CD4-positive, alpha-beta T cell (primary cell): ENCODE results near the gene SOCS3. TPM values are rescaled to one million over a fixed set of nuclear protein-coding genes. Genes with fewer than 3 reads are reported as not detected.

ENCODE experiments used
- ATAC-seq: fragments of 200-7000 bp; cut with Tn5 transposase; one replicate; pipeline ENCODE4 v1.10.0; 2022; ENCODE audit warnings: mild to moderate bottlenecking; ENCODE audit not compliant: poor library complexity
- CTCF ChIA-PET: fragments of 350-600 bp; sonication (Branson Sonifier 250); formaldehyde crosslinking; loops from one replicate; lab custom pipeline; 2021; ENCODE audit warnings: antibody characterized with exemption, inconsistent platforms; lab: Charles Lee
- POLR2A ChIA-PET: fragments of 350-600 bp; sonication (Branson Sonifier 250); formaldehyde crosslinking; loops from one replicate; lab custom pipeline; 2021; ENCODE audit warnings: antibody characterized with exemption, inconsistent platforms; lab: Charles Lee
- DNase-seq, 14 experiments: peaks; one replicate each; pipeline ENCODE4 v3.0.0-alpha.2; 2013 to 2020; ENCODE audit warnings: mixed read lengths in 2 of 14
- H3K27ac ChIP-seq, 2 donors: one replicate each; pipeline versions ENCODE4 v1.5.1 to v1.7.0; 2013; ENCODE audit warnings: low read length in 2 of 2, low read depth in 1 of 2, mild to moderate bottlenecking in 1 of 2
- H3K27me3 ChIP-seq, 2 experiments: 1 replicate in 1 of 2; 2 replicates in 1 of 2; pipeline versions ENCODE4 v1.6.1 to v1.7.0; 2013; ENCODE audit warnings: low read length in 2 of 2, control low read depth in 1 of 2, mild to moderate bottlenecking in 1 of 2, moderate library complexity in 1 of 2; ENCODE audit not compliant: insufficient read depth in 2 of 2, control insufficient read depth in 1 of 2
- H3K36me3 ChIP-seq: one replicate; pipeline ENCODE4 v1.6.1; 2013; ENCODE audit warnings: low read length, control low read depth; ENCODE audit not compliant: insufficient read depth
- H3K4me1 ChIP-seq: one replicate; pipeline ENCODE4 v1.6.1; 2013; ENCODE audit warnings: low read length, control low read depth; ENCODE audit not compliant: insufficient read depth
- H3K4me3 ChIP-seq: one replicate; pipeline ENCODE4 v1.5.1; 2013; ENCODE audit warnings: mild to moderate bottlenecking, low read length, moderate library complexity
- H3K9me3 ChIP-seq, 2 experiments: 1 replicate in 1 of 2; 2 replicates in 1 of 2; pipeline versions ENCODE4 v1.6.1 to v1.7.0; 2013; ENCODE audit warnings: low read length in 2 of 2, mild to moderate bottlenecking in 2 of 2, control low read depth in 1 of 2, moderate library complexity in 1 of 2; ENCODE audit not compliant: control insufficient read depth in 1 of 2, insufficient read depth in 1 of 2
- H3K27ac Mint-ChIP-seq: one replicate; pipeline ENCODE4 v1.8.0; 2020; ENCODE audit warnings: mixed read lengths
- H3K27me3 Mint-ChIP-seq: one replicate; pipeline ENCODE4 v1.8.0; 2021; ENCODE audit warnings: mixed read lengths
- H3K36me3 Mint-ChIP-seq: one replicate; pipeline ENCODE4 v1.8.0; 2021; ENCODE audit warnings: low read depth, mixed read lengths
- H3K4me1 Mint-ChIP-seq: one replicate; pipeline ENCODE4 v1.8.0; 2021; ENCODE audit warnings: low read depth, mixed read lengths
- H3K4me3 Mint-ChIP-seq: one replicate; pipeline ENCODE4 v1.8.0; 2020; ENCODE audit warnings: mild to moderate bottlenecking, mixed read lengths
- H3K9me3 Mint-ChIP-seq: one replicate; pipeline ENCODE4 v1.8.0; 2020; ENCODE audit warnings: mixed read lengths
- intact Hi-C, 2 experiments: fragments of 100-400 bp; cut with DNase I in 1 of 2; cut with micrococcal nuclease in 1 of 2; formaldehyde crosslinking; loops; one replicate each; pipeline versions ENCODE4 v1.15.1 to v1.9.0; 2023 to 2025; cut with DNase I, micrococcal nuclease
- total RNA-seq, 174 experiments: library from RNA in 2 of 174; stranded (reverse) in 2 of 174; gene quantifications; one replicate each; pipeline ENCODE4 v1.2.3 and lab custom pipeline; 2021 to 2026
- TF ChIP-seq, protein P1 (sequence below): fragments of 200-600 bp; IDR thresholded peaks from one replicate; pipeline ENCODE4 v1.8.0; 2022; ENCODE audit warnings: antibody characterized with exemption, mild to moderate bottlenecking

SOCS3 gene
- total RNA-seq, 2 experiments from 2014 or later: 414 to 427 TPM

DNA sequence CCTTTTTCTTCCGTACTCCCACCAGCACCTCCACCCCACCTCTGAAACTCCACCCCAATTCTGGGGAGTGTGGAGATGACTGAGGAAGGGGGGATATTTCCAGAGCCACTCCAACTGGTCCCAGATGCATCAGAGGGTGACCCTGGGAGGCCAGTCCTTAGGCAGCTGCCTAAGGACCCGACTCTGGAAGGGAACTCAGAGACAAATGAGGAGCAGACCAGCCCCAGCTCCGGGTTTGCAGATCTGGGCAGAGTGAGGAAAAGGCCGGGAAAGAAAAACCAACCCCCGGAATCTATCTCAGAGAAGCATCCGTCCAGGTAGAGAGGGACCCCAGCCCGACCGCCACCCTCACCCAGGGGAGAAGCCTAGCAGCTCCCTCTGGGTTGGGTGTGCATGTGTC lies 41.5 kb downstream of the SOCS3 start:
- peaks cover 38% of the 10 kb centered on the region for H3K4me1 Mint-ChIP-seq
- Histone ChIP-seq H3K4me1 (peaks cover 53% of the 10 kb centered on the region), H3K36me3 (no peaks in the 10 kb centered on the region), H3K27me3 (no peaks in the 10 kb centered on the region), H3K4me3 (no peak overlapping the region), H3K27ac (no peak overlapping the region), H3K9me3 (no peaks in the 10 kb centered on the region)
- no peak overlapping the region for H3K27ac Mint-ChIP-seq
- H3K36me3 Mint-ChIP-seq: no peaks in the 10 kb centered on the region
- POLR2A ChIA-PET: no interaction called here
- H3K4me3 Mint-ChIP-seq: no peak overlapping the region
- no peaks in the 10 kb centered on the region for H3K27me3 Mint-ChIP-seq
- intact Hi-C loops: no loop called here
- no peaks in the 10 kb centered on the region for H3K9me3 Mint-ChIP-seq
- CTCF ChIA-PET: no interaction called here
- ATAC-seq (no peak), DNase-seq (no peak)
- TF ChIP-seq, protein P1, sequence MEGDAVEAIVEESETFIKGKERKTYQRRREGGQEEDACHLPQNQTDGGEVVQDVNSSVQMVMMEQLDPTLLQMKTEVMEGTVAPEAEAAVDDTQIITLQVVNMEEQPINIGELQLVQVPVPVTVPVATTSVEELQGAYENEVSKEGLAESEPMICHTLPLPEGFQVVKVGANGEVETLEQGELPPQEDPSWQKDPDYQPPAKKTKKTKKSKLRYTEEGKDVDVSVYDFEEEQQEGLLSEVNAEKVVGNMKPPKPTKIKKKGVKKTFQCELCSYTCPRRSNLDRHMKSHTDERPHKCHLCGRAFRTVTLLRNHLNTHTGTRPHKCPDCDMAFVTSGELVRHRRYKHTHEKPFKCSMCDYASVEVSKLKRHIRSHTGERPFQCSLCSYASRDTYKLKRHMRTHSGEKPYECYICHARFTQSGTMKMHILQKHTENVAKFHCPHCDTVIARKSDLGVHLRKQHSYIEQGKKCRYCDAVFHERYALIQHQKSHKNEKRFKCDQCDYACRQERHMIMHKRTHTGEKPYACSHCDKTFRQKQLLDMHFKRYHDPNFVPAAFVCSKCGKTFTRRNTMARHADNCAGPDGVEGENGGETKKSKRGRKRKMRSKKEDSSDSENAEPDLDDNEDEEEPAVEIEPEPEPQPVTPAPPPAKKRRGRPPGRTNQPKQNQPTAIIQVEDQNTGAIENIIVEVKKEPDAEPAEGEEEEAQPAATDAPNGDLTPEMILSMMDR: no peak

DNA sequence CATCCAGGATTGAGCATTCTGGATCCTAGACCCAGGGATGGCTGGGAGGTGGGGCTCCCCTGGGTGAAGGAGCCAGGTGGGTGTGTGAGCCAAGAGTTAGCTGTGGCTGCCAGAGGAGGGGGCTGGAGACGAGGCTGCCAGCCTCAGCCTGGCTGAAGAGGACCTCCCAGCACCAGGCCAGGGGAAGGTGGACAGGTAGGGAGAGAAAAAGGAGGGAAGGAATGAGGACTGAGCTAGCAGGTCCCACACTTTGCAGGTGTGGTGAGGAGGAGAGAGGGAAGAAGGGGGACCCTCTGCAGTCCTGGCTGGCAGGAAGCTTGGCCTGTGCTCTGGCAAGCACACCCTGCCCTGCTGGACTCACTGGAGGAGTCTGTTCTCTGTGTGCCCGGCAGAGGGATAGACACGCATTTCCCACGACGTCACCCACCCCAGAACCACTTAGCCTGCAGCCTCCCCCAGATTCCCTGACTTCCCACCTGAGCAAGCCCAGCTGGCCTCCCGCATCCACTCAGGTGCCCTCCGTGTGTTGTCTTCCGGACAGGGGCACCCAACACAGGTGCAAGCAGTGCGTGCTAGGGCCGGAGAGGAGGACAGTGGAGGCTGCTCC lies 42.0 kb downstream of the SOCS3 start:
- intact Hi-C loops: no loop called here
- Mint-ChIP-seq H3K4me3 (no peak overlapping the region), H3K36me3 (no peaks in the 10 kb centered on the region), H3K27me3 (no peaks in the 10 kb centered on the region), H3K27ac (peak overlapping the region; percentile 59), H3K4me1 (peaks cover 41% of the 10 kb centered on the region), H3K9me3 (no peaks in the 10 kb centered on the region)
- POLR2A ChIA-PET: no interaction called here
- no peak for ATAC-seq
- Histone ChIP-seq H3K4me3 (no peak overlapping the region), H3K27ac (no peak overlapping the region), H3K9me3 (no peaks in the 10 kb centered on the region), H3K4me1 (peaks cover 52% of the 10 kb centered on the region), H3K36me3 (no peaks in the 10 kb centered on the region), H3K27me3 (no peaks in the 10 kb centered on the region)
- TF ChIP-seq, protein P1: no peak
- CTCF ChIA-PET: no interaction called here
- no peak for DNase-seq

DNA sequence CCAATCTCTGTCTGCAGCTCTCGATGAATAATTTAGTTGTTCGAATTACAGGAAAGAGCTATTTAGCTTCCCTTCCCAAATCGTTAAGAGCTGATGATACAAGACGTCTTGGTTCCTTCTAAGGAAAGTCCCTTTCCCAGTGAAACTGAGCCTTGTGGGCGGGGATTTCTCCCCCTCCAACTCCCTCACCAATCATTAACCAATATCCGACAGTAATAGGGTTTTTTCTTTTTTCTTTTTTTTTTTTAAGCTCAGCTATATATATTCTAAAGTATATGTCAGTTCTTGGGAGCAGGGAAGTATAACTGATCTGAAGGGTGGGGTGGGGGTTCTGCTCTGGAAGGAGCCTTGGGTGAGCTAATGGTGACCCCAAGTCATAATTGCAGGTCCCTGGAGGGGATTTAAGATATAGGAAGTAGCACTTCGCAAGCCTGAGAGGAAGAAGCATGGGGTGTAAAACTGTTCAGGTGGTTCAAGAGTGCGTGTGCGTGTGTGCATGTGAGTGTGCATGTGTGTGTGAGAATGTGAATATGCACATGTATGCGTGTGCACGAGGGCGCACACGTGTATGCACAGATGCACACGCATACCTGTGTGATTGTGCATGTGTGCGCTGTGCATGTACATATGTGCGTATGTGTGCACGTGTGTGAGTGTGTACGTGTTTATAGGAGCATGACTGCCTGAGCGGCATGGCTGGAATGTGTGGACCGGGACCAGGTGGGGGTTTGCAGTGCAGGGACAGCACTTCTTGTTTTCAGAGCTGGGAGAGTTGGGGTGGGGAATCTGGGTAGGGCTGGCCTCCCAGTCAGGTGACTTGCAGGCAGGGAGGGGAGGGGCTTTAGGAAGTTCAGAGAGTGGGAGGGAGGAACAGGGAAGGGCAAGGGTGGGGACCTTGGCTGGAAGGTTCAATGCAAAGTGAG lies 42.7 kb downstream of the SOCS3 start:
- TF ChIP-seq, protein P1: no peak
- CTCF ChIA-PET: interaction anchor here (0.8 to 1.3 kb wide), 2 partner anchors 11 to 66 kb away, joined by 3 read pairs; no protein-coding TSS in a partner anchor
- peak overlapping the region in 1 of 2 donors; percentile 21 for H3K27ac ChIP-seq
- H3K27ac Mint-ChIP-seq: peak overlapping the region; percentile 59
- no peaks in the 10 kb centered on the region for H3K9me3 Mint-ChIP-seq
- DNase-seq (no peak), ATAC-seq (no peak)
- no peaks in the 10 kb centered on the region for H3K9me3 ChIP-seq
- peaks cover 49% of the 10 kb centered on the region for H3K4me1 Mint-ChIP-seq
- POLR2A ChIA-PET: interaction anchor here (1.0 to 2.1 kb wide), 5 partner anchors 24 to 42 kb away, joined by 3 to 12 read pairs (median 6); partner anchors contain the start of gene SOCS3
- H3K4me3 ChIP-seq: no peak overlapping the region
- peak overlapping the region; percentile 42 for H3K4me3 Mint-ChIP-seq
- peaks cover 55% of the 10 kb centered on the region for H3K4me1 ChIP-seq
- H3K36me3 ChIP-seq: no peaks in the 10 kb centered on the region
- intact Hi-C loops: no loop called here
- no peaks in the 10 kb centered on the region for H3K36me3 Mint-ChIP-seq
- no peaks in the 10 kb centered on the region for H3K27me3 Mint-ChIP-seq
- no peaks in the 10 kb centered on the region for H3K27me3 ChIP-seq
